OCI-LY7 (cell line): ENCODE data around the gene IMPA2. TPM values are rescaled to one million over a fixed set of nuclear protein-coding genes. Genes with fewer than 3 reads are reported as not detected.
A peak's percentile ranks its signal among the peaks of the same experiment; 100 is the strongest.

Source experiments
- BruUV-seq: library from RNA; stranded (reverse); fragments of 400-500 nt; replicated peaks from 2 replicates; lab custom pipeline; 2021; lab: Mats Ljungman, UMichigan
- CTCF ChIA-PET: fragments of 300-600 bp; sonication (Branson Sonifier 250); formaldehyde crosslinking; loops from one replicate; lab custom pipeline; 2022; ENCODE audit warnings: antibody characterized with exemption; ENCODE audit not compliant: unreplicated experiment; lab: Charles Lee
- POLR2A ChIA-PET: fragments of 300-600 bp; sonication (Branson Sonifier 250); formaldehyde crosslinking; loops from one replicate; lab custom pipeline; 2022; ENCODE audit warnings: antibody characterized with exemption; lab: Charles Lee
- DNase-seq: peaks from one replicate; pipeline ENCODE4 v3.0.0-alpha.2; 2015; ENCODE audit warnings: low spot score
- H2AFZ ChIP-seq: fragments of 200-600 bp; sonication (generic), shearing (Covaris generic); 2 replicates; pipeline ENCODE4 v1.6.1; 2014; ENCODE audit warnings: mild to moderate bottlenecking, antibody characterized with exemption, low read length, moderate library complexity
- H3K27ac ChIP-seq: fragments of 200-600 bp; sonication (generic); 2 replicates; pipeline ENCODE4 v1.5.1; 2014; ENCODE audit warnings: mixed run types, low read depth, mild to moderate bottlenecking, moderate library complexity, low read length, inconsistent platforms; ENCODE audit not compliant: poor library complexity, severe bottlenecking
- H3K36me3 ChIP-seq: fragments of 200-600 bp; sonication (generic); 2 replicates; pipeline ENCODE4 v1.6.1; 2014; ENCODE audit warnings: mild to moderate bottlenecking, antibody characterized with exemption, low read length, moderate library complexity, mixed read lengths; ENCODE audit not compliant: insufficient read depth
- H3K4me1 ChIP-seq: fragments of 200-600 bp; sonication (generic); 2 replicates; pipeline ENCODE4 v1.5.1; 2014; ENCODE audit warnings: mild to moderate bottlenecking, low read length; ENCODE audit not compliant: insufficient read depth, poor library complexity, severe bottlenecking
- H3K4me2 ChIP-seq: fragments of 200-600 bp; sonication (generic); 2 replicates; pipeline ENCODE4 v1.6.1; 2014; ENCODE audit warnings: mild to moderate bottlenecking, low read length
- H3K4me3 ChIP-seq: fragments of 200-600 bp; sonication (generic); 2 replicates; pipeline ENCODE4 v1.5.1; 2014; ENCODE audit warnings: mild to moderate bottlenecking, low read depth, low read length; ENCODE audit not compliant: poor library complexity, severe bottlenecking
- H3K79me2 ChIP-seq: fragments of 200-600 bp; sonication (generic); 2 replicates; pipeline ENCODE4 v1.6.1; 2016; ENCODE audit warnings: low read depth, mild to moderate bottlenecking, low read length, moderate library complexity, mixed read lengths; ENCODE audit not compliant: insufficient read depth
- H3K9me2 ChIP-seq: fragments of 200-600 bp; sonication (generic); 2 replicates; pipeline ENCODE4 v1.6.1; 2016; ENCODE audit warnings: mild to moderate bottlenecking, low read length, mixed read lengths; ENCODE audit not compliant: insufficient read depth
- H3K9me3 ChIP-seq: fragments of 200-600 bp; sonication (generic); 2 replicates; pipeline ENCODE4 v1.6.1; 2014; ENCODE audit warnings: mild to moderate bottlenecking, mixed run types, low read length, mixed read lengths
- H4K20me1 ChIP-seq: fragments of 200-600 bp; sonication (generic); 2 replicates; pipeline ENCODE4 v1.6.1; 2014; ENCODE audit warnings: mild to moderate bottlenecking, antibody characterized with exemption, low read length, moderate library complexity, mixed read lengths; ENCODE audit not compliant: insufficient read depth
- EZH2phosphoT487 ChIP-seq: fragments of 200-600 bp; sonication (generic); IDR thresholded peaks from 2 replicates; pipeline ENCODE4 v1.6.1; 2018; ENCODE audit warnings: low read depth, borderline replicate concordance, mild to moderate bottlenecking, mixed run types, antibody characterized with exemption, low read length, moderate library complexity, mixed read lengths
- intact Hi-C: fragments of 100-400 bp; cut with micrococcal nuclease; formaldehyde crosslinking; loops from one replicate; pipeline ENCODE4 v1.10.0; 2022; ENCODE audit not compliant: unreplicated experiment
- total RNA-seq, 2 experiments: library from RNA; depleted of rRNA in 1 of 2; stranded (reverse); fragments of >200 nt in 1 of 2; shearing (Covaris generic) in 1 of 2; gene quantifications; 2 replicates each; pipeline ENCODE4 v1.2.3, GENCODE V29; 2014 to 2022
- TF ChIP-seq, protein P1 (sequence below): fragments of 200-600 bp; sonication (generic); conservative IDR thresholded peaks from 2 replicates; pipeline ENCODE4 v1.5.1; 2014; ENCODE audit warnings: mild to moderate bottlenecking, antibody characterized with exemption, low read length, moderate library complexity, mixed read lengths

IMPA2 gene
- total RNA-seq, 2 experiments from 2014 or later = 51.9 to 59.0 TPM

DNA sequence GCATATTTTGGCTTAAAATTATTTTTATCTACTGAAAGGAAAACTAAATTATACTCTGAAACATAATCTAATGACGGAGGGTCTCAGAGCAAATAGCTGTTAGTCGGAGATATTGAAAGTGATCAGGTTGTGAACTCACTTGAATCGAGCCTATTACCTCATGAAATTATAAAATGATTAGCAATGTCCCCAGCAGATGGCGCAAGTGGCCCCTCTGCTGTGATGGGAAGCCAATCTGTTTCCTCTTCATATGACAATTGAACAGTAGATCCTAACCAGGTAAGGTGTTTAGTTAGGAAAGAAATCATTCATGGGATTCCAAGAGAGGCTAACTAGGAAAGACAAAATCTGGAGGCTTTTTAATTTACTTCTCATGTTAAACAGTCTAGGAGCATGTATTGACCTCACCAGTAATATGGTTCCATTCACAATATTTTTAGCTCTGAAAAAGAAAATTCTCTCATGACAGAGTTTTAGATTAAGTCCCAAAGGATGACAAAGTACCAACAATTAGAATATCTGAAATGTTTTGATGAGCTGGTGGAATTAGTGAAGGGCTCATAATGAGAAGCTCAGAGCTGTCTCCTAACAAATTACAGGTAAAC lies 43.3 kb upstream of the IMPA2 start:
- TF ChIP-seq EZH2phosphoT487 = no peak
- TF ChIP-seq, protein P1, sequence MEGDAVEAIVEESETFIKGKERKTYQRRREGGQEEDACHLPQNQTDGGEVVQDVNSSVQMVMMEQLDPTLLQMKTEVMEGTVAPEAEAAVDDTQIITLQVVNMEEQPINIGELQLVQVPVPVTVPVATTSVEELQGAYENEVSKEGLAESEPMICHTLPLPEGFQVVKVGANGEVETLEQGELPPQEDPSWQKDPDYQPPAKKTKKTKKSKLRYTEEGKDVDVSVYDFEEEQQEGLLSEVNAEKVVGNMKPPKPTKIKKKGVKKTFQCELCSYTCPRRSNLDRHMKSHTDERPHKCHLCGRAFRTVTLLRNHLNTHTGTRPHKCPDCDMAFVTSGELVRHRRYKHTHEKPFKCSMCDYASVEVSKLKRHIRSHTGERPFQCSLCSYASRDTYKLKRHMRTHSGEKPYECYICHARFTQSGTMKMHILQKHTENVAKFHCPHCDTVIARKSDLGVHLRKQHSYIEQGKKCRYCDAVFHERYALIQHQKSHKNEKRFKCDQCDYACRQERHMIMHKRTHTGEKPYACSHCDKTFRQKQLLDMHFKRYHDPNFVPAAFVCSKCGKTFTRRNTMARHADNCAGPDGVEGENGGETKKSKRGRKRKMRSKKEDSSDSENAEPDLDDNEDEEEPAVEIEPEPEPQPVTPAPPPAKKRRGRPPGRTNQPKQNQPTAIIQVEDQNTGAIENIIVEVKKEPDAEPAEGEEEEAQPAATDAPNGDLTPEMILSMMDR = peak; percentile 94
- H3K79me2 ChIP-seq = no peaks in the 10 kb centered on the region
- peak; percentile 75 for DNase-seq
- no peaks in the 10 kb centered on the region for H3K9me2 ChIP-seq
- H3K9me3 ChIP-seq = no peaks in the 10 kb centered on the region
- H3K4me1 ChIP-seq = no peaks in the 10 kb centered on the region
- no peak overlapping the region for H3K27ac ChIP-seq
- POLR2A ChIA-PET = interaction anchor here (0.8 to 2.1 kb wide), 6 partner anchors 17 to 94 kb away, joined by 3 to 10 read pairs (median 4); partner anchors contain the start of gene IMPA2
- no peak overlapping the region for H3K4me3 ChIP-seq
- H4K20me1 ChIP-seq = no peaks in the 10 kb centered on the region
- CTCF ChIA-PET = interaction anchor here (0.6 to 2.8 kb wide), 2 partner anchors 9 to 58 kb away, joined by 3 to 25 read pairs; no protein-coding TSS in a partner anchor
- BruUV-seq = no TSS peak
- H2AFZ ChIP-seq = no peak overlapping the region
- no peaks in the 10 kb centered on the region for H3K36me3 ChIP-seq
- intact Hi-C loops = loop anchor here (1.0 to 5.0 kb wide), 3 partner anchors 57 to 299 kb away; no protein-coding TSS in a partner anchor
- peak overlapping the region; percentile 30; the same call in 1 of the 2 replicates for H3K4me2 ChIP-seq

DNA sequence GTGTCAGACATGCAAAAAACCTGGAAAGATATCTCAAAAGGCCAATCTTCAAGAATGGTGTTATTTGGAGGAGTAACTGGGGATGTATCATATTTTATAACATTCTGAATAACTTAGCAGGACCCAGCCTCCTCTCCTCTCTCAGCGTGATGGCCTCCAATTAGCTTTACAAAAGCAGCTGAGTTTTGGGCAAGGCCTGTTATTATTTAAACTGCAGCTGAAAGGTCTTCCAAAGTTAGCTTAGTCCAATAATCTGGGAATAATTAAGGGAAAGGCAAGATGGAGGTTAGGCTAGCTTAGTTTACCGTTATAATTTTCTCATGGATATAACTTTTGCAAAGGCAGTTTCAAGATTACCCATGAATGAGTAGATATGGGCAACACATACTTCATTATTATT lies 40.4 kb upstream of the IMPA2 start:
- no peak for DNase-seq
- intact Hi-C loops = no loop called here
- CTCF ChIA-PET = interaction anchor here (0.6 to 1.9 kb wide), 2 partner anchors 55 to 682 kb away, joined by 3 to 7 read pairs; no protein-coding TSS in a partner anchor
- H3K4me2 ChIP-seq = no peak overlapping the region
- H3K4me3 ChIP-seq = no peak overlapping the region
- POLR2A ChIA-PET = no interaction called here
- H3K4me1 ChIP-seq = no peaks in the 10 kb centered on the region
- BruUV-seq = no TSS peak
- H3K9me3 ChIP-seq = no peaks in the 10 kb centered on the region
- H3K36me3 ChIP-seq = no peaks in the 10 kb centered on the region
- TF ChIP-seq EZH2phosphoT487 = no peak
- TF ChIP-seq, protein P1 = no peak
- H2AFZ ChIP-seq = no peak overlapping the region
- H3K79me2 ChIP-seq = no peaks in the 10 kb centered on the region
- H3K9me2 ChIP-seq = no peaks in the 10 kb centered on the region
- H3K27ac ChIP-seq = no peak overlapping the region
- H4K20me1 ChIP-seq = no peaks in the 10 kb centered on the region

DNA sequence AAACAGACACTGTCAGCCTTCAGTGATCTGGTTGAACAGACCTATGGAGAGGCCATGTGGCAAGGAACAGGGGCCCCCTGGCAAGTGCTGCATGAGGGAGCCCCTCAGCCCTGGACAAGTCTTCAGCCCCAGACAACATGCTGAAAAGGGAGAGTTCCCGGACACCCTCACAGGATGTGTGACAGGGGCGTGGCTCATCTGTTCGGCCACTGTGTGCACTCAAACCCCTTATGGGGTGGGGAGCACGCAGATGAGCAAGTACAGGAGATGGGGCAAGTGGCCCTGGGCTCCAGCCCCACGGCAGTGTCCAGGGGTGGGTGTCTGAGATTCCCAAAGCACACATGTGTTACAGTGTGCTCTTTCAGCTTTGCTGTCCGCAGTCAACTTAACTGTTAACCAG lies 37.8 kb upstream of the IMPA2 start:
- ChIA-PET CTCF (no interaction called here), POLR2A (no interaction called here)
- Histone ChIP-seq H4K20me1 (no peaks in the 10 kb centered on the region), H3K4me1 (peaks cover 6% of the 10 kb centered on the region), H2AFZ (no peak overlapping the region), H3K4me2 (no peak overlapping the region), H3K4me3 (no peak overlapping the region), H3K9me2 (no peaks in the 10 kb centered on the region), H3K36me3 (no peaks in the 10 kb centered on the region), H3K79me2 (no peaks in the 10 kb centered on the region), H3K9me3 (no peaks in the 10 kb centered on the region), H3K27ac (no peak overlapping the region)
- no TSS peak for BruUV-seq
- TF ChIP-seq EZH2phosphoT487 = no peak
- TF ChIP-seq, protein P1 = no peak
- DNase-seq = no peak
- intact Hi-C loops = no loop called here
